NCI-H524 treated with DMSO at 0.1 percent for 48 hours (cell line): ENCODE data around the gene TLR6.

Source experiments
- DNase-seq: peaks from one replicate; lab custom pipeline; 2025; lab: John Stamatoyannopoulos, UW

Gene TLR6

GRCh38 chr4:38868059-38868960 is 11.7 kb upstream of the TLR6 start:
- no peak for DNase-seq

GRCh38 chr4:38867478-38868058 is 11.0 kb upstream of the TLR6 start, which contains the start of gene FAM114A1:
TSS of gene FAM114A1 (plus strand) at chr4:38867806. CDS start at chr4:38878079, 10,273 bp downstream.
- no peak for DNase-seq

GRCh38 chr4:38866973-38867477 is 10.4 kb upstream of the TLR6 start:
- DNase-seq, result no peak

- no peak for DNase-seq
Observed at GRCh38 chr4:38865445-38865844, 8.8 kb upstream of the TLR6 start.

GRCh38 chr4:38861791-38862190 is 5.2 kb upstream of the TLR6 start:
- DNase-seq, result no peak

GRCh38 chr4:38860788-38861424 is 4.3 kb upstream of the TLR6 start:
- DNase-seq, result no peak

DNA sequence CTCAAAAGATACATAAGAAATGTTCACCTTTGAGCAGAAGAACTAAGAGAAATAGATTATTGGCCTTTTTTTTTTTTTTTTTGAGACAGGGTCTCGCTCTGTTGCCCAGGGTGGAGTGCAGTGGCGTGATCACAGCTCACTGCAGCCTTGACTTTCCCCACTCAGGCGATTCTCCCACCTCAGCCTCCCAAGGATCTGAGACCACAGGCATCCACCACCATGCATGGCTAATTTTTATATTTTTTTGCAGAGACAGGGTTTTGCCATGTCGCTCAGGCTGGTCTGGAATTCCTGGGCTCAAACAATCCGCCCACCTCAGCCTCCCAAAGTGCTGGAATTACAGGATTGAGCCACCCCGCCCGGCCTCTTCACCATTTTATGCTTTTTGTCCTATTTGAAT is 2.9 kb upstream of the TLR6 start:
- DNase-seq, result no peak

DNA sequence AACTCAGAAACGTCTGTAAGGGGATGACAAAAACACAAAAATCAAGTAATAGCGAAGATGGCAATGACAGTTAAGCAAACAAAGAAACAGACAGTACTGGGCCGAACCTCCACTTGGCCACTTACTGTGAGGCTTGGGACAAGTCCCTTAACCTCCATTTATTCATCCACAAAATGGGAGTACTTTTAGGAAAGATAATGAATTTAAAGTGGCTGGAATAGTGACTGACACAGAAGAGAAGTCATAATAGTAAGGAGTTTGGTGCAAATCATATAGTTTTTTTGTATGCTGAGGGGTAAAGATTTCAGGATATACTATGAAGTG is 1.4 kb upstream of the TLR6 start:
- DNase-seq, result no peak

DNA sequence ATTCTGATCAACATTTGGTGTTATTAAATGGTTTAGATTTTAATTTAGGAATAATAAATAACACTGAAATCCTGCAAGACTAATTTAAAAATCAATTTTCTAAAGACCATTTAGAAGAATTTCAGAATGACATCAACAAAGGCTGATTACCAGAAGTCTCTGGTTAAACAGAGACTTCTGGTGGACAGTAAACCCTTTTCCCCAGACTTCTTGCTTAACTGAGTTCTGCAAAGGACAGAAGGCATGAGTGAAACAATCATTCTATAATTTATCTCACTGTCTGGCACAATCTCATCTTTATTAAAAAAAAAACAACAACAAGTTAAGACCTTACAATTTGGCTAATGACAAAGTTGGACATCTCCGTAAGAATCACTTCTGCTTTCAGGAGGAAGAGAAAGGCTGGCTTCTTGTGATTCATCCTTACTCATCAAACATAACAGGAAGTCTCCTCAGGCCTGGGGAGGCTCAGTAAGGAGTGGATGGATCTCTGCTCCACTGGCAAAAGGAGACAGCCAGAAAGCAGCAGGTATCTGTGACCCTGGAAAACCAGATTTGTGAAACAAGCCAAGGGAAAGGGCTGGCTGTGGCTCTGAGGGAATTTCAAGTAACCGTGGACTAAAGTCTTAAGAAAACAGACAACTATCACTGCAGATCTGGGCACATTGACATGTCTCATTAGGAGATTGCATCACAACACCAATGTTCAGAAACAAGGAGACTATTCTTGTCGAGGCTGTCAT is 908 bp upstream of the TLR6 start:
- no peak for DNase-seq

DNA sequence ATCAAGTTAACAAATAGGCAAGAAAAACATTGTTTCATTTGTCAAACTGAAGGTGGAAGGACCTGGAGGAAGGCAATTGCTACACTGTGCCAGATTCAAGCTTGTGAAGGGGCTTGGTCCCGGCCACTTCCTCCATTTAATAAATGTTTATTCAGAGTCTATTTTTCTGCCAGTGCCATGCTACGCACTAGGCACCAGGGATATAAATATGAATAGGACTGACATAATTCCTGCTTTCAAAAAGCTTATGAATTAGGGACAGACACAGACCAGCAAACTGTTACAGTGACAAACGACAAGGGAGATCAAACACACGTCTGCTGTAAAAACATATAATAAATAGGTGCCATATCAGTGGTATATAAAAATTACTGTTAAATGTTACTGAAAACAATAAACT is 571 bp downstream of the TLR6 start:
- DNase-seq, result no peak

GRCh38 chr4:38855466-38855865 is 1.2 kb downstream of the TLR6 start:
- DNase-seq, result no peak

DNA sequence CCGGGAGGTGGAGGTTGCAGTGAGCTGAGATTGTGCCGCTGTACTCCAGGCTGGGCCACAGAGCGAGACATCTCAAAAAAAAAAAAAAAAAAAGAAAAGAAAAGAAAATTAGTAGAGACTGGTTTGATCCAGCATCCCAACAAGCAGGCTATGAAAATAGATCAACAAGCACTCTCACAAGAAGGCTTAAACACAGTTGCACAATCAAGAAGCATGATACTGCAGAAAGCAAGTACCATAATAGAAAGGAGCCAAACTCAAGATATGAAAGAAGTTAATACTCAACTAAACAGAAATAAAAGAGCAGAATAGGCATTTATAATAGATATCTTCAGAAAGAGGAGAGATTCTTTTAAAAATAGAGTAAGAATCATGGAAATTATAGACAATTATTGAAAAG is 10.6 kb downstream of the TLR6 start:
- DNase-seq, result no peak

DNA sequence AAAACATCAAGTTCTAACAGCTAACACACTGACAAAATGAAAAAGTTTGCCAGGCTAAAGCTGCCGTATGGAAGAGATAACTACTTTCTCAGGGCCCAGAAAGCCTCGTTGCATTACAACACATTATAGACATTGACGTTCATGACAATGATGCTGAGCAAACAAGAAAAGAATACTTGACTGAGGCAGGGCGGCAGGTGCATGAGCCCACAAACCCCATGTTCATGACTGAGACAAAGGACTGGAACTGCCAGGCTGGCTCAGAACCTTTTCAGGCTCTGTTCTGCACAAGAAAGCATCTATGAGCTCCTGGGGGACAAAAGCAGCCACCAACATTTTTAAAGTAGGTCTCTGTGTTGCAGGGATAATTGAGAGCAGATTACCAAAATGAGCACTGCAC is 13.6 kb downstream of the TLR6 start:
- no peak for DNase-seq

DNA sequence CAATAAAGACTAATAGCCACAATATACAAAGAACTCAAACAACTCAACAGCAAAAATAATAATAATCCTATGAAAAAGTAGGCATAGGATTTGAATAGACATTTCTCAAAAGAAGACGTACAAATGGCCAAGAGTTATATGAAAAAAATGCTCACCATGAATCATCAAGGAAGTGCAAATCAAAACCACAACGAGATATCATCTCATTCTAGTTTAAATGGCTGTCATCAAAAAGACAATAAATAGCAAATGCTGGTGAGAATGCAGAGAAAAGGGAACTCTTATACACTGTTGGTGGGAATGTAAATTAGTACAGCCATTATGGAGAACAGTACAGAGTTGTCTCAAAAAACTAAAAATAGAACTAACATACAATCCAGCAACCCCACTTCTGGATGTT is 18.8 kb downstream of the TLR6 start:
- no peak for DNase-seq

GRCh38 chr4:38837334-38837733 is 19.3 kb downstream of the TLR6 start:
- no peak for DNase-seq

GRCh38 chr4:38834570-38834969 is 22.0 kb downstream of the TLR6 start:
- DNase-seq, result no peak

- no peak for DNase-seq
Observed at GRCh38 chr4:38832624-38833528, 23.7 kb downstream of the TLR6 start.

DNA sequence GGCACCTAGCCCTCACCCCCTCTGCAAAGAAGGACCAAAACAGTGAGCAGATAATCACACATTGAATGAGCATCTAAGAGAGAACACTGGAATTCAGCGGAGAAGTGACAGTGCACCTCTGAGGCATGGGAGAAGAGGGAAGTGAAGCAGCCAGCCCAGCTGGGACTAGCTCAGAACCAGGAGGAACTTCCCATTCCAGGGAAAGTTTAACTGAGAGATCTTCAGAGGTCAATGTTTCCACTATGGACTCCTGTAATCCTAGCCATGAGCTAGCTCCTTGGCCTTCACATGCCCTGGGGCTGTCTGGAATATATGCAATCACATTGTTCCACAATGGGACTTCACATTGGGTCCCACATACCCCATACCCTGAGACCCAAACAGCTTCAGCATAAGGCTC is 24.4 kb downstream of the TLR6 start:
- DNase-seq, result no peak

DNA sequence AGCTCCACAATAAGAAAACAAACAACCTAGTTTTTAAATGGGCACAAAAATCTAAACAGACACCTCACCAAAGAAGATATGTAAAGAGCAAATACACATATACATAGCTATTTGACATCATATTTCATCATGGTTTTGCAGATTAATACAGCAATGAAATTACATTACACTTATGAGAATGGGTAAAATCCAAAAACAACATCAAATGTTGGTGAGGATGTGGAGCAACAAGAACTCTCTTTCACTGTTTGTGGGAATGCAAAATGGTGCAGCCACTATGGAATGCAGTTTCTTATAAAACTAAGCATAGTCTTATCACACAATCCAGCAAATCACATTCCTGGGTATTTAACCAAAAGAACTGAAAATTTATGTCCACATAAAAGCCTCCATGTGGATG is 25.0 kb downstream of the TLR6 start:
- DNase-seq, result no peak

GRCh38 chr4:38829237-38829636 is 27.4 kb downstream of the TLR6 start:
- no peak for DNase-seq

GRCh38 chr4:38823766-38824165 is 32.9 kb downstream of the TLR6 start:
- DNase-seq, result no peak
